GM23248 (cell line): Measurements from ENCODE around the gene CTNNA2. TPM values are rescaled to one million over a fixed set of nuclear protein-coding genes. Genes with fewer than 3 reads are reported as not detected.

Source experiments
- DNase-seq: peaks from one replicate; pipeline ENCODE4 v3.0.0-alpha.2; 2015
- H2AFZ ChIP-seq: fragments of 200-600 bp; sonication (generic); 2 replicates; pipeline ENCODE4 v1.6.1; 2016; ENCODE audit warnings: antibody characterized with exemption
- H3F3A ChIP-seq: fragments of 200-600 bp; sonication (generic); 2 replicates; pipeline ENCODE4 v1.6.1; 2016; ENCODE audit warnings: mild to moderate bottlenecking, antibody characterized with exemption, mixed run types; ENCODE audit not compliant: insufficient read depth
- H3K27ac ChIP-seq: fragments of 200-600 bp; sonication (generic); 2 replicates; pipeline ENCODE4 v1.5.1; 2016; ENCODE audit warnings: mild to moderate bottlenecking
- H3K27me3 ChIP-seq: fragments of 200-600 bp; sonication (generic); replicated peaks from 2 replicates; pipeline ENCODE4 v1.6.1; 2016; ENCODE audit warnings: mild to moderate bottlenecking; ENCODE audit not compliant: insufficient read depth
- H3K36me3 ChIP-seq: fragments of 200-600 bp; sonication (generic); 2 replicates; pipeline ENCODE4 v1.6.1; 2016; ENCODE audit warnings: low read depth, mild to moderate bottlenecking
- H3K4me1 ChIP-seq: fragments of 200-600 bp; sonication (generic); 2 replicates; pipeline ENCODE4 v1.6.1; 2016; ENCODE audit warnings: mild to moderate bottlenecking; ENCODE audit not compliant: insufficient read depth
- H3K4me2 ChIP-seq: fragments of 200-600 bp; sonication (generic); one replicate; pipeline ENCODE4 v1.6.1; 2016; ENCODE audit warnings: mild to moderate bottlenecking; ENCODE audit not compliant: unreplicated experiment
- H3K4me3 ChIP-seq: fragments of 200-600 bp; sonication (generic); 2 replicates; pipeline ENCODE4 v1.5.1; 2016; ENCODE audit warnings: mild to moderate bottlenecking
- H3K79me2 ChIP-seq: fragments of 200-600 bp; sonication (generic); 2 replicates; pipeline ENCODE4 v1.6.1; 2016; ENCODE audit warnings: mild to moderate bottlenecking; ENCODE audit not compliant: insufficient read depth
- H3K9ac ChIP-seq: fragments of 200-600 bp; sonication (generic); 2 replicates; pipeline ENCODE4 v1.6.1; 2016; ENCODE audit warnings: mild to moderate bottlenecking
- H3K9me2 ChIP-seq: fragments of 200-600 bp; sonication (generic); 2 replicates; pipeline ENCODE4 v1.6.1; 2016; ENCODE audit warnings: mixed run types, mild to moderate bottlenecking, moderate library complexity; ENCODE audit not compliant: insufficient read depth
- H3K9me3 ChIP-seq: fragments of 200-600 bp; sonication (generic); one replicate; pipeline ENCODE4 v1.6.1; 2017; ENCODE audit warnings: low read depth
- H4K20me1 ChIP-seq: fragments of 200-600 bp; sonication (generic); 2 replicates; pipeline ENCODE4 v1.6.0; 2016; ENCODE audit not compliant: insufficient read depth
- EZH2 ChIP-seq: fragments of 200-600 bp; sonication (generic); IDR thresholded peaks from 2 replicates; pipeline ENCODE4 v1.6.1; 2018; ENCODE audit warnings: antibody characterized with exemption, mild to moderate bottlenecking; ENCODE audit not compliant: insufficient read depth, poor library complexity, severe bottlenecking
- EZH2phosphoT487 ChIP-seq: fragments of 200-600 bp; sonication (generic); IDR thresholded peaks from 2 replicates; pipeline ENCODE4 v1.6.1; 2018; ENCODE audit warnings: antibody characterized with exemption, moderate library complexity, mild to moderate bottlenecking, low read depth; ENCODE audit not compliant: insufficient read depth
- WGBS, 2 experiments: methylation state at CpG; one replicate each; pipeline ENCODE4 v1.1.6; 2015 to 2017; ENCODE audit warnings: low lambda C conversion rate in 2 of 2, low coverage in 1 of 2; ENCODE audit errors: missing lambda C conversion rate in 2 of 2; 5-methylcytosine and 5-hydroxymethylcytosine counted together
- in situ Hi-C: fragments of 300-500 bp; cut with MboI; formaldehyde crosslinking; loops from 2 replicates; pipeline ENCODE4 v1.15.0; 2020
- polyA plus RNA-seq: library from polyadenylated mRNA; unstranded; fragments of >200 nt; fragmentation: Nextera tagmentation; extraction: Ambion mirVana; gene quantifications from 2 replicates; pipeline ENCODE4 v1.2.1, GENCODE V29; 2016
- total RNA-seq: library from RNA; depleted of rRNA; stranded (reverse); fragments of >200 nt; shearing (Covaris generic); gene quantifications from 2 replicates; pipeline ENCODE4 v1.2.3, GENCODE V29; 2014

Gene CTNNA2
- total and polyA plus RNA-seq, 2 experiments from 2014 or later: not detected

DNA sequence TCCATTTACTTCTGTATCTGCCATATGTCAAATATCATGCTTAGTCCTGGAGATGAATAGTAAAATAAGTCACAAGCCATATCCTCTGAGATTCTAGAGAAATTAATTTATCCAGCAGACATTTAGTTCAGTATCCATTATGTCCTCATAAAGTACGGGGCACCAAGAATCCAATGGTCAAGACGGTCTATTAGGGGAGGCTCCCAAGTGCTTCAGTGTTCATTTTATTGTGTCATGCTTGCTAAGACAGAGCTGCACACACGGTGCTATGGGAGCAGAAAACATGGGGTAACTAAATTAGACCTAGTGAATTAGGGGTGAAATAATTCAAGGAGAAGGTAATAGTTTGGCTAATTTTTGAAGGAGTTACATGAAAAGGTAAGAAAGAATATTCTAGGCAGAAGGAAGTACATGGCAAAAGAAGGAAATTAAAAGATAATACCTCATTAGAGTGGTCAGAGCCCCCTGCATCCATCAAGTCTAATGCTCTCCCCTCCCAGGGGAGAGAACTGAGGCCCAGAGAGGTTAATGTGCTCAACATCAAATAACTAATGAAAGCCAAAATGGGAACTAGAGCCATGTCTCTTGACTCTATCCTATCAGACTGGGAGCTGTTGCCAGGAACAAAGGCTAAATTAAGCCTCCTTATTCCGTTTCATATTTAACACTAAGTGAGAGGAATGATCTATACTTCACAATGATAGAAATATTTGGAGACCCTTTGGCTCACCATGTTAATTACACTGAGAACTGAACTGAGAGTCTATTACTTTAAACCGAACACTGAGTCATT, 433.0 kb downstream of the CTNNA2 start:
- 17 to 18% methylated on average over 5 of the region's 5 CpGs for WGBS, 2 experiments
- no peak overlapping the region for H3K27ac ChIP-seq
- H3F3A ChIP-seq: no peaks in the 10 kb centered on the region

DNA sequence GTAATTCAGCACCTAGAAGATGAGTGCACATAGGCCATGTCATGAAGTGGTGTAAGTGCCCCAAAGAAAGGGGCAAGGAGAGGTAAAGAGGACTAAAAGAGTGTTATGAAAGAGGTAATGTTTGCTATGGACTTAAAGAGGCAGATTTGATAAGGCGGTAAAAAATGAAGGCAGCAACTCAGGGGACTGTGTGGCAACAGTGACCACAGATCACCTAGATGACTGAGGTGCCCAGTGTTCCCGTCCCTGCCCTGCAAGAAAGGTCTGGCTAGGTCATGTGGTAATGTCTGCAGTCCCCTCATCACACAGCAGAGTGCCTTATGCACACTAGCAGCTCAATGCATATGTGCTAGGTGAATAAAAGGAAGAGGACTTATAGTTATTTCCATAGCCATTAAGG, 434.9 kb downstream of the CTNNA2 start:
- DNase-seq: no peak
- no peaks in the 10 kb centered on the region for H3K4me1 ChIP-seq
- no peak overlapping the region for H3K27ac ChIP-seq
- H3K36me3 ChIP-seq: no peaks in the 10 kb centered on the region
- in situ Hi-C loops: no loop called here
- no peak overlapping the region for H3K9ac ChIP-seq
- H3K9me2 ChIP-seq: no peaks in the 10 kb centered on the region
- H3K27me3 ChIP-seq: no peaks in the 10 kb centered on the region
- WGBS, 2 experiments: 3 to 8% methylated on average over 2 of the region's 2 CpGs
- TF ChIP-seq EZH2: no peak
- TF ChIP-seq EZH2phosphoT487: no peak
- H3K79me2 ChIP-seq: no peaks in the 10 kb centered on the region
- H4K20me1 ChIP-seq: no peaks in the 10 kb centered on the region
- no peak overlapping the region for H3K4me2 ChIP-seq
- H2AFZ ChIP-seq: no peak overlapping the region
- H3K4me3 ChIP-seq: no peak overlapping the region
- no peaks in the 10 kb centered on the region for H3K9me3 ChIP-seq
- H3F3A ChIP-seq: no peaks in the 10 kb centered on the region

More for the DNA sequence above, 433.0 kb downstream of the CTNNA2 start:
- Histone ChIP-seq H3K4me3 (no peak overlapping the region), H2AFZ (no peak overlapping the region), H3K27me3 (no peaks in the 10 kb centered on the region), H3K4me2 (no peak overlapping the region), H3K9ac (no peak overlapping the region), H4K20me1 (no peaks in the 10 kb centered on the region), H3K4me1 (no peaks in the 10 kb centered on the region), H3K36me3 (no peaks in the 10 kb centered on the region), H3K9me3 (no peaks in the 10 kb centered on the region), H3K79me2 (no peaks in the 10 kb centered on the region), H3K9me2 (no peaks in the 10 kb centered on the region)
- DNase-seq: no peak
- no peak for TF ChIP-seq EZH2phosphoT487
- in situ Hi-C loops: no loop called here

DNA sequence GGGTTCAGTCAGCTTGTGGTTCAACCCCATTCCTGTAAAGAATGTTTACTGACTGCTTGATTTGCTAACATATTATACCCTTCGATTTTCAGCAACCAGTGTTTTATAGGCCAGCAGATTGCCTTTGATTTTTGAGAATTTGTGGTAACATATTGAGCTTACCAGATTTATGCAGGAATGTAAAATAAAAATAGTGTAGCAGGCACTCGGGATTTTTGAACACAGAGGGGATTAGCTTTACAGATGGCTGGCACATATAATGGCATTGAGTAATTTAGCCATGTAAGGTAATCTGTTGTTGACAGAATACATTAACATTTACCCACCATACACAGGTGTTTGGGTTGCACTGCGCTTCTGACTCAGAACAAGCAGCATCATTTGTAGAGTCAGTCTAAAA, 437.7 kb downstream of the CTNNA2 start:
- Histone ChIP-seq H3K79me2 (no peaks in the 10 kb centered on the region), H3K9ac (no peak overlapping the region), H3K27me3 (no peaks in the 10 kb centered on the region), H2AFZ (no peak overlapping the region), H3F3A (no peaks in the 10 kb centered on the region), H3K4me1 (no peaks in the 10 kb centered on the region), H3K9me2 (no peaks in the 10 kb centered on the region), H3K9me3 (no peaks in the 10 kb centered on the region), H4K20me1 (no peaks in the 10 kb centered on the region), H3K27ac (no peak overlapping the region), H3K4me2 (no peak overlapping the region), H3K4me3 (no peak overlapping the region), H3K36me3 (no peaks in the 10 kb centered on the region)
- no peak for DNase-seq
- 22 to 23% methylated on average over 3 of the region's 3 CpGs for WGBS, 2 experiments
- in situ Hi-C loops: no loop called here
- TF ChIP-seq EZH2: no peak
- no peak for TF ChIP-seq EZH2phosphoT487

DNA sequence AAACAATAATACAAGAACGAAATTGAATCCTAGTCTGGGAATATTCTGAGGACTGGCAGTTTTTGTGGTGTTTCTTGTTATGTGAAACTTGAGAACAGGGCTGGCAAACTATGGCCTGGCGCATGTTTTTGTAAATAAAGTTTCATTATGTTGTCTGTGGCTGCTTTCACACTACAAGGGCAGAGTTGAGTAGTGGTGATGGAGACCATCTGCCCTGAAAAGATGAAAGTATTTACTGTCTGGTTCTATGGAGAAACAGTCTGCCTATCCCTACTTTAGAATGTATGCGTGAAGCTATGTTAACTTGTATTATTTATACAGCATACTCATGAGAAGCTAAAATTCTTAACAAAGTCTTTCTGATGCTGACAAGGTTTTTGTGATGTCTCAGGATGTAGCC, 439.8 kb downstream of the CTNNA2 start:
- Histone ChIP-seq H3K4me3 (no peak overlapping the region), H3F3A (no peaks in the 10 kb centered on the region), H3K9ac (no peak overlapping the region), H3K9me3 (no peaks in the 10 kb centered on the region), H3K4me2 (no peak overlapping the region), H3K79me2 (no peaks in the 10 kb centered on the region), H4K20me1 (no peaks in the 10 kb centered on the region), H3K27me3 (no peaks in the 10 kb centered on the region), H2AFZ (no peak overlapping the region), H3K9me2 (no peaks in the 10 kb centered on the region), H3K36me3 (no peaks in the 10 kb centered on the region), H3K27ac (no peak overlapping the region), H3K4me1 (no peaks in the 10 kb centered on the region)
- WGBS, 2 experiments: 4 to 8% methylated on average over 3 of the region's 3 CpGs
- DNase-seq: no peak
- no peak for TF ChIP-seq EZH2
- TF ChIP-seq EZH2phosphoT487: no peak
- in situ Hi-C loops: no loop called here
